PC-9 (cell line): Measurements from ENCODE around the gene TBC1D5.

Source experiments
- CTCF ChIP-seq: fragments of 200-600 bp; sonication (generic); conservative IDR thresholded peaks from 2 replicates; pipeline ENCODE4 v1.6.1; 2017; ENCODE audit warnings: mixed run types, antibody characterized with exemption, mild to moderate bottlenecking, moderate library complexity
- EZH2 ChIP-seq: fragments of 200-600 bp; sonication (generic); IDR thresholded peaks from 2 replicates; pipeline ENCODE4 v1.8.0; 2017; ENCODE audit warnings: antibody characterized with exemption, low read depth

GRCh38 chr3:17157713-17158112 lies 584.7 kb downstream of the TBC1D5 start:
- no peak for TF ChIP-seq CTCF
- no peak for TF ChIP-seq EZH2
